Neural cell (in vitro differentiated cells): Measurements from ENCODE around the gene CDKN2AIP. TPM values are rescaled to one million over a fixed set of nuclear protein-coding genes. Genes with fewer than 3 reads are reported as not detected.

ENCODE experiments used
- H2AFZ ChIP-seq: fragments of 200-600, 300-800 bp; sonication (generic), shearing (Covaris generic); 2 replicates; pipeline ENCODE4 v1.6.0; 2014; ENCODE audit warnings: low read depth, mild to moderate bottlenecking, antibody characterized with exemption, low read length, moderate library complexity
- H3F3A ChIP-seq: fragments of 200-600 bp; shearing (Covaris generic); 2 replicates; pipeline ENCODE4 v1.6.1; 2016; ENCODE audit warnings: mild to moderate bottlenecking, moderate library complexity, mixed read lengths, antibody characterized with exemption, low read length; ENCODE audit not compliant: insufficient read depth, poor library complexity, severe bottlenecking
- H3K27ac ChIP-seq: fragments of 200-600, 300-800 bp; sonication (generic), shearing (Covaris generic); 2 replicates; pipeline ENCODE4 v1.5.1; 2014; ENCODE audit warnings: mild to moderate bottlenecking, low read length, moderate library complexity
- H3K27me3 ChIP-seq: fragments of 300-800, 200-600 bp; sonication (generic), shearing (Covaris generic); 2 replicates; pipeline ENCODE4 v1.6.0; 2014; ENCODE audit warnings: mild to moderate bottlenecking, low read depth, low read length, moderate library complexity; ENCODE audit not compliant: insufficient read depth
- H3K36me3 ChIP-seq: fragments of 300-800, 200-600 bp; sonication (generic), shearing (Covaris generic); 2 replicates; pipeline ENCODE4 v1.5.1; 2014; ENCODE audit warnings: mild to moderate bottlenecking, antibody characterized with exemption, low read length, moderate library complexity; ENCODE audit not compliant: insufficient read depth
- H3K4me2 ChIP-seq: fragments of 300-800, 200-600 bp; sonication (generic), shearing (Covaris generic); 2 replicates; pipeline ENCODE4 v1.6.0; 2014; ENCODE audit warnings: mild to moderate bottlenecking, low read length
- H3K4me3 ChIP-seq: fragments of 300-800, 200-600 bp; sonication (generic), shearing (Covaris generic); 2 replicates; pipeline ENCODE4 v1.5.1; 2014; ENCODE audit warnings: mild to moderate bottlenecking, low read length, moderate library complexity
- H3K79me2 ChIP-seq: fragments of 200-600 bp; shearing (Covaris generic); replicated peaks from 2 replicates; pipeline ENCODE4 v1.6.0; 2014; ENCODE audit warnings: mild to moderate bottlenecking, low read length, moderate library complexity; ENCODE audit not compliant: insufficient read depth
- H3K9ac ChIP-seq: fragments of 300-800, 200-600 bp; sonication (generic), shearing (Covaris generic); 2 replicates; pipeline ENCODE4 v1.6.1; 2016; ENCODE audit warnings: mild to moderate bottlenecking, low read length, mixed read lengths
- H3K9me2 ChIP-seq: fragments of 200-600 bp; shearing (Covaris generic); 2 replicates; pipeline ENCODE4 v1.6.1; 2016; ENCODE audit warnings: mild to moderate bottlenecking, low read length, mixed read lengths; ENCODE audit not compliant: insufficient read depth
- H3K9me3 ChIP-seq: fragments of 200-600, 300-800 bp; sonication (generic), shearing (Covaris generic); 2 replicates; pipeline ENCODE4 v1.6.1; 2016; ENCODE audit warnings: mild to moderate bottlenecking, mixed run types, low read length, moderate library complexity, mixed read lengths
- H4K20me1 ChIP-seq: fragments of 200-600 bp; shearing (Covaris generic); 2 replicates; pipeline ENCODE4 v1.6.1; 2016; ENCODE audit warnings: mild to moderate bottlenecking, mixed run types; ENCODE audit not compliant: insufficient read depth
- CTCF ChIP-seq: fragments of 450-650 bp; IDR thresholded peaks from 2 replicates; pipeline ENCODE4 v1.5.1; 2014; ENCODE audit warnings: antibody characterized with exemption, mild to moderate bottlenecking, moderate library complexity; ENCODE audit not compliant: poor library complexity, severe bottlenecking
- EP300 ChIP-seq: fragments of 450-650 bp; conservative IDR thresholded peaks from 2 replicates; pipeline ENCODE4 v1.6.1; 2014; ENCODE audit warnings: antibody characterized with exemption, mild to moderate bottlenecking, moderate library complexity; ENCODE audit not compliant: poor library complexity, severe bottlenecking
- EZH2 ChIP-seq: fragments of 200-600, 300-800 bp; shearing (Covaris generic), sonication (generic); IDR thresholded peaks from 2 replicates; pipeline ENCODE4 v1.6.1; 2014; ENCODE audit warnings: antibody characterized with exemption, low read length, borderline replicate concordance, mild to moderate bottlenecking; ENCODE audit not compliant: insufficient read depth, poor library complexity, severe bottlenecking
- MXI1 ChIP-seq: fragments of 450-650 bp; conservative IDR thresholded peaks from 2 replicates; pipeline ENCODE4 v1.6.1; 2014; ENCODE audit warnings: antibody characterized with exemption, mild to moderate bottlenecking; ENCODE audit not compliant: poor library complexity, severe bottlenecking
- RAD21 ChIP-seq: fragments of 450-650 bp; conservative IDR thresholded peaks from 2 replicates; pipeline ENCODE4 v1.6.1; 2014; ENCODE audit warnings: antibody characterized with exemption, mild to moderate bottlenecking, moderate library complexity
- REST ChIP-seq: IDR thresholded peaks from 2 replicates; pipeline ENCODE4 v1.6.1; 2012; ENCODE audit warnings: borderline replicate concordance
- polyA plus RNA-seq: library from polyadenylated mRNA; depleted of rRNA; stranded (reverse); fragments of >200 nt; gene quantifications from 2 replicates; pipeline ENCODE4 v1.2.3, GENCODE V29; 2014

The CDKN2AIP gene
- polyA plus RNA-seq, 1 donor from 2014 or later = 58.9 TPM

GRCh38 chr4:183422962-183423631 is 21.3 kb upstream of the CDKN2AIP start:
- H3K9me3 ChIP-seq = no peaks in the 10 kb centered on the region

GRCh38 chr4:183424109-183424744 is 20.2 kb upstream of the CDKN2AIP start:
- Histone ChIP-seq H3K4me2 (no peak overlapping the region), H4K20me1 (no peaks in the 10 kb centered on the region), H3K9me3 (no peaks in the 10 kb centered on the region), H2AFZ (no peak overlapping the region), H3K9me2 (no peaks in the 10 kb centered on the region), H3K36me3 (no peaks in the 10 kb centered on the region), H3K27ac (no peak overlapping the region), H3F3A (no peaks in the 10 kb centered on the region), H3K9ac (no peak overlapping the region), H3K79me2 (no peaks in the 10 kb centered on the region), H3K27me3 (no peaks in the 10 kb centered on the region), H3K4me3 (no peak overlapping the region)
- TF ChIP-seq MXI1 = no peak
- no peak for TF ChIP-seq REST
- no peak for TF ChIP-seq EZH2
- TF ChIP-seq EP300 = no peak
- TF ChIP-seq RAD21 = no peak
- TF ChIP-seq CTCF = no peak

More at GRCh38 chr4:183422962-183423631, 21.3 kb upstream of the CDKN2AIP start:
- Histone ChIP-seq H3K4me2 (no peak overlapping the region), H3K36me3 (no peaks in the 10 kb centered on the region), H4K20me1 (no peaks in the 10 kb centered on the region), H3K79me2 (no peaks in the 10 kb centered on the region), H3K4me3 (no peak overlapping the region), H2AFZ (no peak overlapping the region), H3F3A (no peaks in the 10 kb centered on the region), H3K9me2 (no peaks in the 10 kb centered on the region), H3K9ac (no peak overlapping the region), H3K27me3 (no peaks in the 10 kb centered on the region), H3K27ac (no peak overlapping the region)
- no peak for TF ChIP-seq CTCF
- TF ChIP-seq RAD21 = no peak
- no peak for TF ChIP-seq REST
